GM23248 (cell line): Measurements from ENCODE around the gene WAC. TPM values are rescaled to one million over a fixed set of nuclear protein-coding genes. Genes with fewer than 3 reads are reported as not detected.

ENCODE experiments used
- DNase-seq: peaks from one replicate; pipeline ENCODE4 v3.0.0-alpha.2; 2015
- H2AFZ ChIP-seq: fragments of 200-600 bp; sonication (generic); 2 replicates; pipeline ENCODE4 v1.6.1; 2016; ENCODE audit warnings: antibody characterized with exemption
- H3F3A ChIP-seq: fragments of 200-600 bp; sonication (generic); 2 replicates; pipeline ENCODE4 v1.6.1; 2016; ENCODE audit warnings: mild to moderate bottlenecking, antibody characterized with exemption, mixed run types; ENCODE audit not compliant: insufficient read depth
- H3K27ac ChIP-seq: fragments of 200-600 bp; sonication (generic); 2 replicates; pipeline ENCODE4 v1.5.1; 2016; ENCODE audit warnings: mild to moderate bottlenecking
- H3K27me3 ChIP-seq: fragments of 200-600 bp; sonication (generic); replicated peaks from 2 replicates; pipeline ENCODE4 v1.6.1; 2016; ENCODE audit warnings: mild to moderate bottlenecking; ENCODE audit not compliant: insufficient read depth
- H3K36me3 ChIP-seq: fragments of 200-600 bp; sonication (generic); 2 replicates; pipeline ENCODE4 v1.6.1; 2016; ENCODE audit warnings: low read depth, mild to moderate bottlenecking
- H3K4me1 ChIP-seq: fragments of 200-600 bp; sonication (generic); 2 replicates; pipeline ENCODE4 v1.6.1; 2016; ENCODE audit warnings: mild to moderate bottlenecking; ENCODE audit not compliant: insufficient read depth
- H3K4me2 ChIP-seq: fragments of 200-600 bp; sonication (generic); one replicate; pipeline ENCODE4 v1.6.1; 2016; ENCODE audit warnings: mild to moderate bottlenecking; ENCODE audit not compliant: unreplicated experiment
- H3K4me3 ChIP-seq: fragments of 200-600 bp; sonication (generic); 2 replicates; pipeline ENCODE4 v1.5.1; 2016; ENCODE audit warnings: mild to moderate bottlenecking
- H3K79me2 ChIP-seq: fragments of 200-600 bp; sonication (generic); 2 replicates; pipeline ENCODE4 v1.6.1; 2016; ENCODE audit warnings: mild to moderate bottlenecking; ENCODE audit not compliant: insufficient read depth
- H3K9ac ChIP-seq: fragments of 200-600 bp; sonication (generic); 2 replicates; pipeline ENCODE4 v1.6.1; 2016; ENCODE audit warnings: mild to moderate bottlenecking
- H3K9me2 ChIP-seq: fragments of 200-600 bp; sonication (generic); 2 replicates; pipeline ENCODE4 v1.6.1; 2016; ENCODE audit warnings: mixed run types, mild to moderate bottlenecking, moderate library complexity; ENCODE audit not compliant: insufficient read depth
- H3K9me3 ChIP-seq: fragments of 200-600 bp; sonication (generic); one replicate; pipeline ENCODE4 v1.6.1; 2017; ENCODE audit warnings: low read depth
- H4K20me1 ChIP-seq: fragments of 200-600 bp; sonication (generic); 2 replicates; pipeline ENCODE4 v1.6.0; 2016; ENCODE audit not compliant: insufficient read depth
- EZH2 ChIP-seq: fragments of 200-600 bp; sonication (generic); IDR thresholded peaks from 2 replicates; pipeline ENCODE4 v1.6.1; 2018; ENCODE audit warnings: antibody characterized with exemption, mild to moderate bottlenecking; ENCODE audit not compliant: insufficient read depth, poor library complexity, severe bottlenecking
- EZH2phosphoT487 ChIP-seq: fragments of 200-600 bp; sonication (generic); IDR thresholded peaks from 2 replicates; pipeline ENCODE4 v1.6.1; 2018; ENCODE audit warnings: antibody characterized with exemption, moderate library complexity, mild to moderate bottlenecking, low read depth; ENCODE audit not compliant: insufficient read depth
- WGBS, 2 experiments: methylation state at CpG; one replicate each; pipeline ENCODE4 v1.1.6; 2015 to 2017; ENCODE audit warnings: low lambda C conversion rate in 2 of 2, low coverage in 1 of 2; ENCODE audit errors: missing lambda C conversion rate in 2 of 2; 5-methylcytosine and 5-hydroxymethylcytosine counted together
- in situ Hi-C: fragments of 300-500 bp; cut with MboI; formaldehyde crosslinking; loops from 2 replicates; pipeline ENCODE4 v1.15.0; 2020
- polyA plus RNA-seq: library from polyadenylated mRNA; unstranded; fragments of >200 nt; fragmentation: Nextera tagmentation; extraction: Ambion mirVana; gene quantifications from 2 replicates; pipeline ENCODE4 v1.2.1, GENCODE V29; 2016
- total RNA-seq: library from RNA; depleted of rRNA; stranded (reverse); fragments of >200 nt; shearing (Covaris generic); gene quantifications from 2 replicates; pipeline ENCODE4 v1.2.3, GENCODE V29; 2014

The WAC gene
- total and polyA plus RNA-seq, 2 experiments from 2014 or later, result 54.3 to 57.5 TPM

GRCh38 chr10:28561531-28561930 lies 28.6 kb downstream of the WAC start:
- Histone ChIP-seq H3K9me2 (no peaks in the 10 kb centered on the region), H3K36me3 (peaks cover 23% of the 10 kb centered on the region), H3K4me3 (no peak overlapping the region), H3K9me3 (no peaks in the 10 kb centered on the region), H3K4me1 (0 out of 2 replicates have a peak, but pooled peaks cover 5% of the 10 kb centered on the region), H4K20me1 (peaks cover 38% of the 10 kb centered on the region), H3F3A (peaks cover 48% of the 10 kb centered on the region), H3K4me2 (no peak overlapping the region), H3K79me2 (peaks cover 100% of the 10 kb centered on the region), H2AFZ (no peak overlapping the region), H3K27ac (no peak overlapping the region), H3K9ac (no peak overlapping the region), H3K27me3 (no peaks in the 10 kb centered on the region)
- no peak for DNase-seq
- in situ Hi-C loops, result no loop called here
- 96 to 98% methylated on average over 10 of the region's 10 CpGs for WGBS, 2 experiments
- no peak for TF ChIP-seq EZH2

DNA sequence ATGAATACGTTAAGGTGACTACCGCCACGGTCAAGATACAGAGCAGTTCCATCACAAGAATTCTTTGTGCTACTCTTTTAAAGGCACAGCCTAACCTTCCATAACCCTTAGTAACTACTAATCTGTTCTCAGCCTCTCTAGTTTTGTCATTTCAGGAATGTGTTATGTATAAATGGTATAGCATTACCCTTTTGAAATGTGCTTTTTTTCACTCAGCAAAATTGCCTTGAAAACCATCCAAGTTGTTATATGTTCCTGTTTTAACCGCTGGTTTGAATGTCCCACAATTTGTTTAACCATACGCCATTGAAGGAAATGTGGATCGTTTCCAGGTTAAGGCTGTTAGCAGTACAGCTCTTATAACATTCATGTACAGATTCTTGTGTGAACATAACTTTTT lies 32.0 kb downstream of the WAC start:
- Histone ChIP-seq H2AFZ (no peak overlapping the region), H3K27me3 (no peaks in the 10 kb centered on the region), H3K4me2 (no peak overlapping the region), H3K79me2 (peaks cover 100% of the 10 kb centered on the region), H4K20me1 (peaks cover 37% of the 10 kb centered on the region), H3K36me3 (peaks cover 15% of the 10 kb centered on the region; the same call in 1 of the 2 replicates), H3K9ac (no peak overlapping the region), H3K9me3 (no peaks in the 10 kb centered on the region), H3K4me3 (no peak overlapping the region), H3K27ac (no peak overlapping the region), H3K4me1 (peaks cover 27% of the 10 kb centered on the region), H3K9me2 (no peaks in the 10 kb centered on the region), H3F3A (peaks cover 54% of the 10 kb centered on the region)
- in situ Hi-C loops, result no loop called here
- TF ChIP-seq EZH2phosphoT487, result no peak
- no peak for TF ChIP-seq EZH2
- DNase-seq, result no peak
- 54 to 62% methylated on average over 6 of the region's 6 CpGs for WGBS, 2 experiments

DNA sequence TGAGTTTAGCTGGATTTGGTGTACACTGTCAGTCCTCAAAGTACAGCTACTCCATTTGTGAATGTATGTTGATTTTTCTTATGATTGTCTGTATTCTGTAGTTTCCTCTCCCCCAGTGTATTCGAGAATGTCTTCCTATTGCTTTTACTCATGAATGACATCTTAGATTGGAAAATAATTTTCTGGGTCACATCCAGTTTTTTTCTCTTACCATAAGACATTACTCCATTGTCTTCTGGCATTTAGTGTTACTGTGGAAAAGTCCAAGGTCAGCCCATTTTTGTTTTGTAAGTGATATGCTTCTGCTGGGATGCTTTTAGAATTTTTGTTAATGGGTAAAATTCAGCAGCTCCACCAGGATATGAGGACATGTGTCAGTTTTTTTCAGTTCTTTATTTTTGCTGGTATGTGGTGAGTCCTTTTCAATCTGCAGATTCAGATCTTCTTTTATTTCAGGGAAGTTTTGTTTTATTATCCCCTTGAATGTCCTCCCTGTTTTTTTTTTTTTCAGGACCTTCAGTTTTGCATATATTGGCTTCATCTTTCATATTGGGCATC lies 33.6 kb downstream of the WAC start:
- H3K9ac ChIP-seq, result no peak overlapping the region
- in situ Hi-C loops, result no loop called here
- no peak overlapping the region for H3K4me2 ChIP-seq
- no peaks in the 10 kb centered on the region for H3K27me3 ChIP-seq
- H3K4me3 ChIP-seq, result no peak overlapping the region
- H2AFZ ChIP-seq, result no peak overlapping the region
- DNase-seq, result peak; percentile 17
- H3K9me2 ChIP-seq, result no peaks in the 10 kb centered on the region
- peaks cover 63% of the 10 kb centered on the region for H3F3A ChIP-seq
- H3K4me1 ChIP-seq, result peaks cover 35% of the 10 kb centered on the region
- H3K79me2 ChIP-seq, result peaks cover 100% of the 10 kb centered on the region
- H3K27ac ChIP-seq, result no peak overlapping the region
- no peaks in the 10 kb centered on the region for H3K9me3 ChIP-seq
- H3K36me3 ChIP-seq, result peaks cover 16% of the 10 kb centered on the region; the same call in 1 of the 2 replicates
- 40 to 53% methylated on average over 1 of the region's 1 CpG for WGBS, 2 experiments
- no peak for TF ChIP-seq EZH2phosphoT487
- TF ChIP-seq EZH2, result no peak
- peaks cover 39% of the 10 kb centered on the region for H4K20me1 ChIP-seq

DNA sequence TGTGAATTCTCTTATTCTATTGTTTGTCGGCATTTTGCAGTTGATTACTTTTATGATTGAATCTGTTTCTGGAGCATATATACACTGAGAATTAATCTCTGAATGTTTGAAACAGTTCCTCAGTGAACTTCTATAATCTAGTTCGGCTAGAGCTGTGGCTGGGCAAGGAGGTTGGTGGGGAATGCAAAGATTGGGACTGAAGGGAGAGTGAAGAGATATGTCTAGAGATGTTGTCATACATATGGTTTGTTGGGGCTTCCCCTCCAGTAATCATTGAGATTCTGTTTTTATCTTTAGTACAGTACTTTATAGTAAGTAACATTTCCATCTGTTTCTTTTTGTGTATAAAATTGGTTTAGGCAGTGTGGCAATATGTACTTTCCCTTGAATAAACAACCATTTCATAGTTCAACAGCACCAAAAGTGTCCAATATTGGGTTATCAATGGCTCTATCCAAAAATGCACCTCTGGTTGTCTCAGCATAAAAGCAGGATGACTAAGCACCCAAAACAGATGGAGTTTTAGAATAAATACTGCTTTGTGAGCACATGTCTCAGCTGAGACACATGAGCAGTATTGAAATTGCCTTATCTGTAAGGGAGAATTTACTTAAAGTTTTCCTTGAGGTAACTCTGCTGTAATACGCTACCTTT lies 36.7 kb downstream of the WAC start:
- Histone ChIP-seq H3K9me3 (no peaks in the 10 kb centered on the region), H3K9ac (no peak overlapping the region), H4K20me1 (peaks cover 45% of the 10 kb centered on the region), H3K27me3 (no peaks in the 10 kb centered on the region), H3K79me2 (peaks cover 100% of the 10 kb centered on the region), H3K27ac (peak overlapping the region; percentile 26), H2AFZ (no peak overlapping the region), H3K9me2 (no peaks in the 10 kb centered on the region), H3K36me3 (peaks cover 18% of the 10 kb centered on the region; the same call in 1 of the 2 replicates), H3K4me3 (no peak overlapping the region), H3K4me2 (peak overlapping the region; percentile 33), H3F3A (peaks cover 49% of the 10 kb centered on the region), H3K4me1 (peaks cover 38% of the 10 kb centered on the region)
- 59 to 64% methylated on average over 3 of the region's 3 CpGs for WGBS, 2 experiments
- in situ Hi-C loops, result no loop called here
- peak; percentile 63 for DNase-seq
- TF ChIP-seq EZH2 (no peak), EZH2phosphoT487 (no peak)
